Vagina (tissue), 2 donors: ENCODE results near the gene IKZF4. TPM values are rescaled to one million over a fixed set of nuclear protein-coding genes. Genes with fewer than 3 reads are reported as not detected.

Source experiments
- DNase-seq, 2 donors: peaks; one replicate each; pipeline ENCODE4 v3.0.0-alpha.2; 2017; ENCODE audit errors: extremely low spot score in 2 of 2
- H3K27ac ChIP-seq: fragments of 200-600 bp; sonication (generic); one replicate; pipeline ENCODE4 v1.5.1; 2019
- H3K27me3 ChIP-seq: fragments of 200-600 bp; sonication (generic); one replicate; pipeline ENCODE4 v1.5.1; 2019
- H3K36me3 ChIP-seq, 2 donors: fragments of 200-600 bp; sonication (generic); one replicate each; pipeline ENCODE4 v1.5.1; 2017 to 2019
- H3K4me1 ChIP-seq: fragments of 200-600 bp; sonication (generic); one replicate; pipeline ENCODE4 v1.5.1; 2019
- H3K4me3 ChIP-seq, 2 donors: fragments of 200-600 bp; sonication (generic); 1 replicate in 1 of 2; 2 replicates in 1 of 2; pipeline ENCODE4 v1.5.1; 2016 to 2019
- H3K9me3 ChIP-seq: fragments of 200-600 bp; sonication (generic); one replicate; pipeline ENCODE4 v1.5.1; 2019
- POLR2A ChIP-seq, 2 donors: fragments of 450-650 bp; IDR thresholded peaks; one replicate each; pipeline ENCODE4 v1.6.1; 2017; ENCODE audit warnings: antibody characterized with exemption in 2 of 2, mild to moderate bottlenecking in 2 of 2, moderate library complexity in 2 of 2
- POLR2AphosphoS5 ChIP-seq, 2 donors: sonication (generic); formaldehyde crosslinking; IDR thresholded peaks; one replicate each; pipeline ENCODE4 v1.9.0; 2017; ENCODE audit warnings: antibody characterized with exemption in 2 of 2, mild to moderate bottlenecking in 2 of 2, low read depth in 1 of 2; ENCODE audit not compliant: insufficient read depth in 1 of 2
- intact Hi-C: fragments of 100-400 bp; cut with DNase I; formaldehyde crosslinking; loops from one replicate; pipeline ENCODE4 v1.15.1; 2023
- total RNA-seq: library from RNA; depleted of rRNA; stranded (reverse); fragments of >200 nt; gene quantifications from one replicate; pipeline ENCODE4 v1.2.3, GENCODE V29; 2016
- TF ChIP-seq, protein P1 (sequence below), 3 experiments: fragments of 450-650 bp in 2 of 3; fragments of 200-600 bp in 1 of 3; sonication (generic) in 1 of 3; IDR thresholded peaks; one replicate each; pipeline ENCODE4 v1.5.1; 2017 to 2019; ENCODE audit warnings: antibody characterized with exemption in 3 of 3, mild to moderate bottlenecking in 2 of 3, moderate library complexity in 2 of 3

Gene IKZF4
- total RNA-seq, 1 donor from 2014 or later = 4.4 TPM

DNA sequence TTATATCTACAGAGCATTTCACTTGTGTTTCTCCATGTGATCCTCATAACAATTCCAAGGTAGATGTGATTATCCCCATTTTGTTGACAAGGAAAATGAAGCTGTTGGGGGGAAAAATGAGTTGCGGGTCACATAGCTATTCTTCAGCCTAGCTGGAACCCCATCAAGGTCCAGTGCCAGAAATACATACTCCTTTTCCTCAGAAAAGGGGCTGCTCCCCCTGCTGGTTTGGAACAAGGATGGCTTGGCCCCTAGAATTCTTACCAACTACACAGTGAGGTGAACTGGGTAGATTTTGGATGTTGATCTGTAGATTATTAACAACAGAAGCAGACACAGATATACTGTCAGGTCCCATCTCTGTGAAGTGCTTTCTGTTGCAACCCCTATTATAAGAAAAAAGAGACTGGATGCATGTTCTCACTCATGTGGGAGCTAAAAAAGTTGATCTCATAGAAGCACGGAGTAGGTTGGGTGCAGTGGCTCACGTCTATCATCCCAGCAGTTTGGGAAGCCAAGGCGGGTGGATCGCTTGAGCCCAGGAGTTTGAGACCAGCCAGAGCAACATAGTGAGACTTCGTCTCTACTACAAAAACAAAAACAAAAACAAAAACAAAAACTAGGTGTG is 8.9 kb downstream of the IKZF4 start:
- Histone ChIP-seq H3K27me3 (no peaks in the 10 kb centered on the region), H3K9me3 (no peaks in the 10 kb centered on the region), H3K36me3 (peaks cover 0 to 41% of the 10 kb centered on the region in 2 donors), H3K27ac (no peak overlapping the region), H3K4me1 (peaks cover 5% of the 10 kb centered on the region), H3K4me3 (no peak overlapping the region)
- intact Hi-C loops = no loop called here
- TF ChIP-seq, protein P1, sequence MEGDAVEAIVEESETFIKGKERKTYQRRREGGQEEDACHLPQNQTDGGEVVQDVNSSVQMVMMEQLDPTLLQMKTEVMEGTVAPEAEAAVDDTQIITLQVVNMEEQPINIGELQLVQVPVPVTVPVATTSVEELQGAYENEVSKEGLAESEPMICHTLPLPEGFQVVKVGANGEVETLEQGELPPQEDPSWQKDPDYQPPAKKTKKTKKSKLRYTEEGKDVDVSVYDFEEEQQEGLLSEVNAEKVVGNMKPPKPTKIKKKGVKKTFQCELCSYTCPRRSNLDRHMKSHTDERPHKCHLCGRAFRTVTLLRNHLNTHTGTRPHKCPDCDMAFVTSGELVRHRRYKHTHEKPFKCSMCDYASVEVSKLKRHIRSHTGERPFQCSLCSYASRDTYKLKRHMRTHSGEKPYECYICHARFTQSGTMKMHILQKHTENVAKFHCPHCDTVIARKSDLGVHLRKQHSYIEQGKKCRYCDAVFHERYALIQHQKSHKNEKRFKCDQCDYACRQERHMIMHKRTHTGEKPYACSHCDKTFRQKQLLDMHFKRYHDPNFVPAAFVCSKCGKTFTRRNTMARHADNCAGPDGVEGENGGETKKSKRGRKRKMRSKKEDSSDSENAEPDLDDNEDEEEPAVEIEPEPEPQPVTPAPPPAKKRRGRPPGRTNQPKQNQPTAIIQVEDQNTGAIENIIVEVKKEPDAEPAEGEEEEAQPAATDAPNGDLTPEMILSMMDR (IDR thresholded peaks at IDR 0.05) = peak in 1 of 3 experiments; percentile 39
- TF ChIP-seq POLR2A (IDR thresholded peaks at IDR 0.05) (no peak), POLR2AphosphoS5 (IDR thresholded peaks at IDR 0.05; ENCODE audit: insufficient read depth in 1 of 2, low read depth in 1 of 2) (no peak)
- no peak for DNase-seq

DNA sequence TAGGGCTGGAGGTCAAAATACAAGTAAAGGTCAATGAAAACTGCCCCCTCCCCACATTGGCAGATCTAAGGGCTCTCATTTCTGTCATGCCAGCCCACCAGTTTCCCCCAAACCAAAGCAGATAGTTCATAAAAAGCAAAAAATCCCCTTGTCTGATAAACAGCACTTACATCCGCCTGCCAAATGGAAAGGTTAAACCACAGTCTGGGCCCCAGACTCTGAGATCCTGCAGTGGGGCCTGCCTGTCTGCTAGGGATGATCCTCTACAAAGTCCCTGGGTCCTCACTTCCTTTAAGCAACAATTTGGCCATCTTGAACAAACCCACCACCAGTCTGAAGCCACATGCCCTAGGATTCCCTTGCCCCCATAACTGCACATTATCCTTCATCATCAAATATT is 11.1 kb downstream of the IKZF4 start:
- Histone ChIP-seq H3K9me3 (no peaks in the 10 kb centered on the region), H3K27me3 (no peaks in the 10 kb centered on the region), H3K4me3 (no peak overlapping the region), H3K27ac (no peak overlapping the region), H3K4me1 (peaks cover 5% of the 10 kb centered on the region), H3K36me3 (peaks cover 0 to 36% of the 10 kb centered on the region in 2 donors)
- DNase-seq = no peak
- TF ChIP-seq POLR2AphosphoS5 (IDR thresholded peaks at IDR 0.05; ENCODE audit: insufficient read depth in 1 of 2, low read depth in 1 of 2) = no peak
- TF ChIP-seq, protein P1 (IDR thresholded peaks at IDR 0.05) = no peak
- no peak for TF ChIP-seq POLR2A (IDR thresholded peaks at IDR 0.05)
- intact Hi-C loops = no loop called here

GRCh38 chr12:56034586-56035332 is 13.9 kb downstream of the IKZF4 start:
- Histone ChIP-seq H3K27me3 (no peaks in the 10 kb centered on the region), H3K36me3 (peaks cover 0 to 28% of the 10 kb centered on the region in 2 donors), H3K9me3 (no peaks in the 10 kb centered on the region), H3K4me1 (no peaks in the 10 kb centered on the region), H3K4me3 (no peak overlapping the region), H3K27ac (no peak overlapping the region)
- no peak for DNase-seq
- no peak for TF ChIP-seq POLR2A (IDR thresholded peaks at IDR 0.05)
- TF ChIP-seq, protein P1 (IDR thresholded peaks at IDR 0.05) = no peak
- intact Hi-C loops = no loop called here

GRCh38 chr12:56037161-56037560 is 16.3 kb downstream of the IKZF4 start:
- Histone ChIP-seq H3K9me3 (no peaks in the 10 kb centered on the region), H3K27me3 (no peaks in the 10 kb centered on the region), H3K4me1 (peaks cover 8% of the 10 kb centered on the region), H3K27ac (no peak overlapping the region), H3K4me3 (no peak overlapping the region), H3K36me3 (peaks cover 0 to 25% of the 10 kb centered on the region in 2 donors)
- no peak for DNase-seq
- intact Hi-C loops = no loop called here
- TF ChIP-seq POLR2AphosphoS5 (IDR thresholded peaks at IDR 0.05; ENCODE audit: insufficient read depth in 1 of 2, low read depth in 1 of 2) = no peak
- TF ChIP-seq, protein P1 (IDR thresholded peaks at IDR 0.05) = no peak
- no peak for TF ChIP-seq POLR2A (IDR thresholded peaks at IDR 0.05)
